ENCODE measurements around the gene SURF2.

The SURF2 gene

DNA sequence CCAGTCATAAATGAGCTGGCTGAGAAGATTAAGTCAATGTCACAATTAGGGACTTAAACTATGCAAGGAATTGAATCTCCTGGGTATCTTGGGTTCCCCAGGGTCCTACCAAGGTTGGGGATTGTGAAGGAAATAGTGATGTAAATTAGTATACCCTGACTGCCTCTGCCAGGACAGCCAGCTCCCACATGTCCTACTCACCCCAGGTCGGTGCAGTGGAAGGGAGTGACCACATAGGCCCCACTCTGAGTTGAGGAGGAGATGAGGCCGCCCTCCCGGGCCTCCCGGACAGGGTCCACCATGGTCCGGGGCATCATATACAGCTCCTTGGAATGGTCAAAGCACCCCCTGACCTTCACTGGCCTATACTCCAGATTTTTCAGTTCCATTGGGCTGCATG, 2.8 kb upstream of the SURF2 start:
- H3K27me3 Mint-ChIP-seq (ENCODE audit: low read depth), result no peaks in the 10 kb centered on the region
- peak overlapping the region; percentile 65 to 92 (median 91) for H3K4me3 Mint-ChIP-seq
- TF ChIP-seq, protein P1, sequence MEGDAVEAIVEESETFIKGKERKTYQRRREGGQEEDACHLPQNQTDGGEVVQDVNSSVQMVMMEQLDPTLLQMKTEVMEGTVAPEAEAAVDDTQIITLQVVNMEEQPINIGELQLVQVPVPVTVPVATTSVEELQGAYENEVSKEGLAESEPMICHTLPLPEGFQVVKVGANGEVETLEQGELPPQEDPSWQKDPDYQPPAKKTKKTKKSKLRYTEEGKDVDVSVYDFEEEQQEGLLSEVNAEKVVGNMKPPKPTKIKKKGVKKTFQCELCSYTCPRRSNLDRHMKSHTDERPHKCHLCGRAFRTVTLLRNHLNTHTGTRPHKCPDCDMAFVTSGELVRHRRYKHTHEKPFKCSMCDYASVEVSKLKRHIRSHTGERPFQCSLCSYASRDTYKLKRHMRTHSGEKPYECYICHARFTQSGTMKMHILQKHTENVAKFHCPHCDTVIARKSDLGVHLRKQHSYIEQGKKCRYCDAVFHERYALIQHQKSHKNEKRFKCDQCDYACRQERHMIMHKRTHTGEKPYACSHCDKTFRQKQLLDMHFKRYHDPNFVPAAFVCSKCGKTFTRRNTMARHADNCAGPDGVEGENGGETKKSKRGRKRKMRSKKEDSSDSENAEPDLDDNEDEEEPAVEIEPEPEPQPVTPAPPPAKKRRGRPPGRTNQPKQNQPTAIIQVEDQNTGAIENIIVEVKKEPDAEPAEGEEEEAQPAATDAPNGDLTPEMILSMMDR (IDR thresholded peaks at IDR 0.05; ENCODE audit: unreplicated experiment in 3 of 3), result no peak
- H3K36me3 Mint-ChIP-seq (ENCODE audit: low read depth), result peaks cover 50% of the 10 kb centered on the region
- H3K4me1 Mint-ChIP-seq, result peaks cover 23% of the 10 kb centered on the region
- peak overlapping the region in 1 of 3 experiments; percentile 35 for H3K27ac Mint-ChIP-seq
- H3K9me3 Mint-ChIP-seq, result no peaks in the 10 kb centered on the region

DNA sequence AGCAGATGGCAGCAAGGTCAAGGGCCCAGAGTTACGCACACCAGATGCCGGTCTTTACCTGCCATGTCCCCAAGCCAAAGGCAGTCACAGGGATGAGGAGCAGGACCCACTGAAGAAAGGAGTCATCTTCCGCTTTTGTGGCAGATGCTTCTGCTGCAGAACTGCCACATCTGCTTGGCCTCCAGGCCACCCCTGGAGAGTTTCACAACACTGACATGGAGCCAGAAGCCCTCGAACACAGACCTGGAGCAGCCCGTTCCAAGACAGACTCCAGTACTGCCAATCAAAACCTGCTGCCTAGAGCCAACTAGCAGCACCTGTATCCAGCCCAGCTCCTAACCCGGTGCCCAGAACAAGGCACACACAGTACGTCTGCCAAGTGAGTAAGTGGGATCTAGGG, 1.6 kb upstream of the SURF2 start:
- Mint-ChIP-seq H3K36me3 (ENCODE audit: low read depth) (peaks cover 43% of the 10 kb centered on the region), H3K4me3 (peak overlapping the region; percentile 87 to 92 (median 91)), H3K27me3 (ENCODE audit: low read depth) (no peaks in the 10 kb centered on the region), H3K9me3 (no peaks in the 10 kb centered on the region), H3K4me1 (peaks cover 19% of the 10 kb centered on the region), H3K27ac (no peak overlapping the region)
- TF ChIP-seq, protein P1 (IDR thresholded peaks at IDR 0.05; ENCODE audit: unreplicated experiment in 3 of 3), result no peak

DNA sequence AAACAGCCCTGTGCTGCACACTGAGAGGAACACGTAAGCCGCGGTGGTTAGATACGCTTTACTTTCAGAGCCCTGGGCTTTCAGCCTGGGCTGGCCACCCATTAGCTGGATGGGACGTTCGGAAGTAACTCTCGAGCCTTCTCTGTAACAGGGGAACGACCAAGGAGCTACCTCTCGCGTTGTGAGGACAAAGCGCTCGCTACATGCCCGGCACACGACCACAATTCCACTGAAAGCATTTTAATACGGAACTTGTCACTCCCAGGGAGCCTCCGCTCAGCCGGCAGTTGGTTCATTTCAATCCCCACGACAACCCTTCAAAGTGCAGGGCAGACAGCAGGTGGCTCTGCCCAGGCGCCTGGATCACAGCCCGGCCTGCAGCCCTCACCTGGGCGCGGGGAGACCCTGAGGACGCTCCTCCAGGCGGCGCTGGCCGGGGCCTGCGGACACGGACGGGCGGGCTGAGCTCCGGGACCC, 431 bp upstream of the SURF2 start:
- H3K9me3 Mint-ChIP-seq, result no peaks in the 10 kb centered on the region
- H3K27ac Mint-ChIP-seq, result peak overlapping the region in 2 of 3 experiments; percentile 72 to 75
- no peaks in the 10 kb centered on the region for H3K27me3 Mint-ChIP-seq (ENCODE audit: low read depth)
- TF ChIP-seq, protein P1 (IDR thresholded peaks at IDR 0.05; ENCODE audit: unreplicated experiment in 3 of 3), result no peak
- H3K4me1 Mint-ChIP-seq, result peaks cover 30% of the 10 kb centered on the region
- H3K4me3 Mint-ChIP-seq, result peak overlapping the region; percentile 87 to 92 (median 91)
- H3K36me3 Mint-ChIP-seq (ENCODE audit: low read depth), result peaks cover 36% of the 10 kb centered on the region

DNA sequence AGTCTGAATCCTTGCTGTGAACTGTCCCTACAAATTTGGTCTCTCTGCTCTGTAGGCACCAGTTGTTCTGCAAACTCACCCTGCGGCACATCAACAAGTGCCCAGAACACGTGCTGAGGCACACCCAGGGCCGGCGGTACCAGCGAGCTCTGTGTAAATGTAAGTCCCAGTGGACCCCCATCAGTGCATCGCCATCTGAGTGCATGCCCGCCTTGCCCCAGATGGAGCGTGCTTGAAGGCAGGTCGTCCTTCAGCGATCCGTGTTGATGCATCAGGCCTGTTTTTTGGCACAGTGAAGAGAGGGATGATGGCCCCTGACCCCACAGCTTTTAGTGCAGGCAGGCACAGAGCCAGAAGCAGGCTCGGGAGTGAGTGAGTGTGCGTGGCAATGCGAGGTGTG, 1.3 kb downstream of the SURF2 start:
- Mint-ChIP-seq H3K4me3 (peak overlapping the region; percentile 83 to 86 (median 84)), H3K4me1 (peaks cover 45% of the 10 kb centered on the region), H3K36me3 (ENCODE audit: low read depth) (peaks cover 35% of the 10 kb centered on the region), H3K9me3 (no peaks in the 10 kb centered on the region), H3K27me3 (ENCODE audit: low read depth) (no peaks in the 10 kb centered on the region), H3K27ac (no peak overlapping the region)
- TF ChIP-seq, protein P1 (IDR thresholded peaks at IDR 0.05; ENCODE audit: unreplicated experiment in 3 of 3), result no peak

DNA sequence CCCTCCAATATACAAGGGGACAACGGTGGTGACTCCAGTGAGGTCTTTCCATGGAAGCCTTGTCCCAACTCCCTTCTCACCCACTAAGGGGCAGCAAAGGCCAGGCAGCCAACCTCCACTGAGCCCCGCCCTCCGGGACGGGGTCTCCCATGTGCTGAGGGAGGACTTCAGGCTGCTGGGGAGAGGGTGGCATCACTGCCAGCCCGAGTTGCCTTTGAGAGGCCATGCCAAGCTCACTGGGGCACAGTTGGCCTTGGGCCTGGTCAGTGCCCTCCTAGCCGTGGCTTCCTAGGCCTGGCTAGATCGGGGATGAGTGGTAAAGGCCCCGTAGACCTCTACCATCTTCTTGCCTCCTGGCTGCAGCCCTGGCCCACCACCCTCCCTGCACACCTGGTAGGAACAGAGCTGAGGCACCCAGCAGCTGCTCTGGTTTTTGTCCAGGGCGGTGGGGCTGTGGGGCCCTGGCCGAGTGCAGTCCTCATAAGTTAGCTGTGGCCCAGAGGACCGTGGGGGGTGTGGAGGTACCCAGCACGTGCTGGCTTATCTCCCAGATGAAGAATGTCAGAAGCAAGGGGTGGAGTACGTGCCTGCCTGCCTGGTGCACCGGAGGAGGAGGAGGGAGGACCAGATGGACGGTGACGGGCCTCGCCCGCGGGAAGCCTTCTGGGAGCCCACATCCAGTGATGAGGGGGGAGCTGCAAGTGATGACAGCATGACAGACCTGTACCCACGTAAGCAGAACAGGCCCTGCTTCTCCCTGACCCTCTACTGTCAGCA, 3.2 kb downstream of the SURF2 start:
- no peaks in the 10 kb centered on the region for H3K9me3 Mint-ChIP-seq
- TF ChIP-seq, protein P1 (IDR thresholded peaks at IDR 0.05; ENCODE audit: unreplicated experiment in 3 of 3), result peak in 2 of 3 experiments; percentile 25 to 34

More for the DNA sequence above, 3.2 kb downstream of the SURF2 start:
- Mint-ChIP-seq H3K36me3 (ENCODE audit: low read depth) (peaks cover 44% of the 10 kb centered on the region), H3K4me3 (peak overlapping the region; percentile 32 to 84 (median 62)), H3K27ac (peak overlapping the region in 1 of 3 experiments; percentile 42), H3K27me3 (ENCODE audit: low read depth) (no peaks in the 10 kb centered on the region), H3K4me1 (peaks cover 58% of the 10 kb centered on the region)

Data from nephron (organoid).